ENCODE data around the gene ALOXE3. TPM values are rescaled to one million over a fixed set of nuclear protein-coding genes. Genes with fewer than 3 reads are reported as not detected.

ALOXE3 gene
- total RNA-seq, 6 donors from 2014 or later, result not detected

GRCh38 chr17:8096541-8096940 lies 21.8 kb downstream of the ALOXE3 start:
- no peaks in the 10 kb centered on the region for H3K27me3 ChIP-seq
- peak in 1 of 2 donors; percentile 55 for DNase-seq

GRCh38 chr17:8095361-8095760 lies 23.0 kb downstream of the ALOXE3 start:
- Histone ChIP-seq H3K9me3 (no peaks in the 10 kb centered on the region), H3K27ac (no peak overlapping the region), H3K27me3 (no peaks in the 10 kb centered on the region), H3K4me3 (no peak overlapping the region), H3K4me1 (peaks cover 0 to 4% (median 0%) of the 10 kb centered on the region in 4 donors), H3K36me3 (no peaks in the 10 kb centered on the region)
- DNase-seq (no peak), ATAC-seq (ENCODE audit: low FRiP score in 2 of 2) (no peak)
- WGBS, 2 donors, result 61 to 83% methylated on average over 4 to 6 of the region's 6 CpGs
- TF ChIP-seq POLR2A (IDR thresholded peaks at IDR 0.05) (no peak), CTCF (IDR thresholded peaks at IDR 0.05) (no peak), EP300 (IDR thresholded peaks at IDR 0.05) (no peak), POLR2AphosphoS5 (IDR thresholded peaks at IDR 0.05) (no peak)

More at GRCh38 chr17:8096541-8096940, 21.8 kb downstream of the ALOXE3 start:
- TF ChIP-seq POLR2A (IDR thresholded peaks at IDR 0.05) (no peak), CTCF (IDR thresholded peaks at IDR 0.05) (no peak), EP300 (IDR thresholded peaks at IDR 0.05) (no peak), POLR2AphosphoS5 (IDR thresholded peaks at IDR 0.05) (no peak)
- H3K9me3 ChIP-seq, result no peaks in the 10 kb centered on the region
- H3K27ac ChIP-seq, result no peak overlapping the region
- no peaks in the 10 kb centered on the region for H3K36me3 ChIP-seq
- peak in 1 of 2 donors; percentile 5 for ATAC-seq (ENCODE audit: low FRiP score in 2 of 2)
- H3K4me1 ChIP-seq, result peaks cover 0 to 4% (median 0%) of the 10 kb centered on the region in 4 donors
- WGBS, 2 donors, result 73 to 95% methylated on average over 8 of the region's 8 CpGs
- H3K4me3 ChIP-seq, result no peak overlapping the region

GRCh38 chr17:8091033-8091687 lies 27.2 kb downstream of the ALOXE3 start:
- Histone ChIP-seq H3K27ac (no peak overlapping the region), H3K27me3 (peaks cover 0 to 3% (median 0%) of the 10 kb centered on the region in 4 donors), H3K9me3 (no peaks in the 10 kb centered on the region), H3K4me1 (no peaks in the 10 kb centered on the region), H3K4me3 (no peak overlapping the region), H3K36me3 (no peaks in the 10 kb centered on the region)
- TF ChIP-seq POLR2AphosphoS5 (IDR thresholded peaks at IDR 0.05), result no peak
- no peak for TF ChIP-seq POLR2A (IDR thresholded peaks at IDR 0.05)
- TF ChIP-seq EP300 (IDR thresholded peaks at IDR 0.05), result no peak
- no peak for TF ChIP-seq CTCF (IDR thresholded peaks at IDR 0.05)
- 15 to 41% methylated on average over 4 to 9 of the region's 9 CpGs for WGBS, 2 donors
- DNase-seq (no peak), ATAC-seq (ENCODE audit: low FRiP score in 2 of 2) (no peak)

GRCh38 chr17:8089728-8090127 lies 28.6 kb downstream of the ALOXE3 start:
- no peaks in the 10 kb centered on the region for H3K36me3 ChIP-seq
- peaks cover 0 to 3% (median 0%) of the 10 kb centered on the region in 4 donors for H3K27me3 ChIP-seq
- DNase-seq, result no peak
- no peaks in the 10 kb centered on the region for H3K9me3 ChIP-seq
- no peak for ATAC-seq (ENCODE audit: low FRiP score in 2 of 2)
- no peaks in the 10 kb centered on the region for H3K4me1 ChIP-seq
- WGBS, 2 donors, result 64 to 66% methylated on average over 6 of the region's 6 CpGs
- H3K4me3 ChIP-seq, result no peak overlapping the region
- no peak overlapping the region for H3K27ac ChIP-seq
- TF ChIP-seq POLR2A (IDR thresholded peaks at IDR 0.05) (no peak), CTCF (IDR thresholded peaks at IDR 0.05) (no peak), POLR2AphosphoS5 (IDR thresholded peaks at IDR 0.05) (no peak), EP300 (IDR thresholded peaks at IDR 0.05) (no peak)

GRCh38 chr17:8087952-8088230 lies 30.4 kb downstream of the ALOXE3 start:
- WGBS, 2 donors, result 63 to 90% methylated on average over 3 to 5 of the region's 5 CpGs
- Histone ChIP-seq H3K4me1 (no peaks in the 10 kb centered on the region), H3K27me3 (peaks cover 0 to 3% (median 0%) of the 10 kb centered on the region in 4 donors), H3K36me3 (no peaks in the 10 kb centered on the region), H3K9me3 (no peaks in the 10 kb centered on the region), H3K4me3 (no peak overlapping the region), H3K27ac (no peak overlapping the region)
- ATAC-seq (ENCODE audit: low FRiP score in 2 of 2) (no peak), DNase-seq (no peak)
- no peak for TF ChIP-seq POLR2A (IDR thresholded peaks at IDR 0.05)
- no peak for TF ChIP-seq POLR2AphosphoS5 (IDR thresholded peaks at IDR 0.05)
- no peak for TF ChIP-seq CTCF (IDR thresholded peaks at IDR 0.05)
- no peak for TF ChIP-seq EP300 (IDR thresholded peaks at IDR 0.05)

Measured in upper lobe of left lung (tissue), 6 donors.